ENCODE data around the gene ARFGAP2. TPM values are rescaled to one million over a fixed set of nuclear protein-coding genes. Genes with fewer than 3 reads are reported as not detected.

Gene ARFGAP2
- total and polyA plus RNA-seq, 2 of the 8 experiments (the other 6 are each of a cell fraction or from before 2014, with no cell fraction given) = 50.2 to 64.0 TPM

- no peak overlapping the region for H2AK5ac ChIP-seq (ENCODE audit: low read depth, low read length)
- FAIRE-seq (no peak), DNase-seq (ENCODE audit: low read depth in 1 of 2, low spot score in 2 of 2) (no peak)
- H3K23me2 ChIP-seq (ENCODE audit: low read depth, low read length) = no peaks in the 10 kb centered on the region
- no peak overlapping the region for H2BK12ac ChIP-seq (ENCODE audit: low read depth, low read length)
- ChIA-PET CTCF (ENCODE audit: partially characterized antibody) (interaction anchor here (0.8 to 1.4 kb wide), 2 partner anchors 9 to 13 kb away, joined by 3 to 4 read pairs; no protein-coding TSS in a partner anchor), POLR2A (ENCODE audit: partially characterized antibody) (no interaction called here)
- no peak overlapping the region for H3K18ac ChIP-seq (ENCODE audit: extremely low read depth, low read length)
- H4K20me1 ChIP-seq (replicated peaks in 1 of 2; ENCODE audit: control insufficient read depth in 1 of 2, insufficient read depth in 2 of 2, low read length in 2 of 2) = no peaks in the 10 kb centered on the region
- no peak overlapping the region for H2BK20ac ChIP-seq (ENCODE audit: low read length)
- H3K14ac ChIP-seq (ENCODE audit: insufficient read length) = no peak overlapping the region
- no peak overlapping the region for H3K23ac ChIP-seq (ENCODE audit: insufficient read length)
- H2BK5ac ChIP-seq (ENCODE audit: low read depth, low read length) = no peak overlapping the region
- no peak overlapping the region for H3K4me3 ChIP-seq (ENCODE audit: extremely low read depth in 1 of 4, insufficient read depth in 2 of 4, low read depth in 3 of 4, low read length in 4 of 4)
- no peaks in the 10 kb centered on the region for H3K9me3 ChIP-seq (ENCODE audit: insufficient read depth in 2 of 2, low read depth in 1 of 2, low read length in 1 of 2)
- H4K8ac ChIP-seq (ENCODE audit: extremely low read depth, insufficient read depth, low read length) = no peak overlapping the region
- H2BK15ac ChIP-seq (ENCODE audit: low read length) = no peak overlapping the region
- H2BK120ac ChIP-seq (replicated peaks; ENCODE audit: low read depth, low read length) = no peak overlapping the region
- H3K79me1 ChIP-seq (ENCODE audit: low read depth, low read length) = no peaks in the 10 kb centered on the region
- H3K27ac ChIP-seq (ENCODE audit: low read depth, low read length) = no peak overlapping the region
- peaks cover 2 to 9% (median 6%) of the 10 kb centered on the region in 4 experiments; a peak in 5 of 7 replicates for H3K4me1 ChIP-seq (replicated peaks in 1 of 4; ENCODE audit: control insufficient read depth in 3 of 4, insufficient read depth in 4 of 4, low read length in 3 of 4)
- no peak overlapping the region for H4K5ac ChIP-seq (ENCODE audit: insufficient read length, low read depth, low read length)
- WGBS, 2 experiments (ENCODE audit: extremely low coverage in 1 of 2, insufficient coverage in 1 of 2, insufficient read length in 1 of 2, insufficient replicate concordance in 2 of 2, low coverage in 1 of 2, low lambda C conversion rate in 2 of 2, missing lambda C conversion rate in 1 of 2) = 91% methylated on average over 1 of the region's 1 CpG; no CpG with 5 or more reads in 1 of the 2 experiments
- H4K91ac ChIP-seq (replicated peaks; ENCODE audit: insufficient read length, low read length) = no peak overlapping the region
- no peaks in the 10 kb centered on the region for H3K79me2 ChIP-seq (ENCODE audit: control insufficient read depth in 1 of 2, insufficient read depth in 2 of 2, low read length in 2 of 2)
- no peak overlapping the region for H3K56ac ChIP-seq (replicated peaks; ENCODE audit: insufficient read length, low read depth, low read length)
- no peak overlapping the region for H3K4ac ChIP-seq (replicated peaks; ENCODE audit: insufficient read length, low read depth, low read length)
- no peak overlapping the region for H3K9ac ChIP-seq (replicated peaks in 1 of 4; ENCODE audit: extremely low read depth in 1 of 4, low read depth in 3 of 4, low read length in 3 of 4)
- no peaks in the 10 kb centered on the region for H3K27me3 ChIP-seq (replicated peaks in 1 of 4; ENCODE audit: control insufficient read depth in 3 of 4, extremely low read depth in 1 of 4, insufficient read depth in 3 of 4, low read length in 3 of 4)
- H3K4me2 ChIP-seq (ENCODE audit: insufficient read depth in 1 of 2, low read depth in 2 of 2, low read length in 2 of 2) = no peak overlapping the region
- no peaks in the 10 kb centered on the region for H3K36me3 ChIP-seq (ENCODE audit: control insufficient read depth in 2 of 4, insufficient read depth in 4 of 4, low read length in 3 of 4)
- H2AFZ ChIP-seq (ENCODE audit: low read length) = no peak overlapping the region
- TF ChIP-seq SAP30 (IDR thresholded peaks at IDR 0.05; ENCODE audit: insufficient read depth, insufficient replicate concordance, low read length) (no peak), SP1 (IDR thresholded peaks at IDR 0.05; ENCODE audit: low read depth, low read length) (no peak), TCF12 (IDR thresholded peaks at IDR 0.05; ENCODE audit: low read depth, low read length) (no peak), CTCF (IDR thresholded peaks at IDR 0.05; ENCODE audit: control extremely low read depth in 1 of 3, insufficient read depth in 1 of 3, low read depth in 1 of 3, low read length in 3 of 3) (no peak), MAX (IDR thresholded peaks at IDR 0.05) (no peak), RXRA (IDR thresholded peaks at IDR 0.05; ENCODE audit: insufficient read depth, low read depth, low read length) (no peak), SP2 (IDR thresholded peaks at IDR 0.05; ENCODE audit: low read length) (no peak), ASH2L (IDR thresholded peaks at IDR 0.05; ENCODE audit: low read length) (no peak), KDM5A (IDR thresholded peaks at IDR 0.05; ENCODE audit: low read length) (no peak), SIRT6 (IDR thresholded peaks at IDR 0.05; ENCODE audit: low read length) (no peak), MAFK (IDR thresholded peaks at IDR 0.05; ENCODE audit: low read depth, low read length) (no peak), PHF8 (conservative IDR thresholded peaks at IDR 0.05; ENCODE audit: low read depth, low read length) (no peak), TAF1 (IDR thresholded peaks at IDR 0.05; ENCODE audit: low read depth, low read length) (no peak)
Measured at GRCh38 chr11:47132981-47133380, 43.7 kb downstream of the ARFGAP2 start.
